Suppressor macrophage treated with lipopolysaccharide for 4 hours (primary cell): ENCODE measurements around the gene MARCHF6.
"Not testable (repeated sequence)": the region's sequence is repeated elsewhere in the genome, so short reads cannot be mapped to it uniquely, and the experiment has no call there.

Source experiments
- DNase-seq: peaks from one replicate; pipeline ENCODE4 v3.0.0-alpha.2; 2020

Gene MARCHF6

GRCh38 chr5:10377081-10377480 is 23.6 kb downstream of the MARCHF6 start:
- DNase-seq, result no peak

GRCh38 chr5:10381803-10382202 is 28.3 kb downstream of the MARCHF6 start:
- no peak for DNase-seq

- DNase-seq, result no peak
These were observed 31.0 kb downstream of the MARCHF6 start for GRCh38 chr5:10384483-10384882.

- no peak for DNase-seq
These were observed 34.2 kb downstream of the MARCHF6 start for GRCh38 chr5:10387690-10388089.

- DNase-seq, result no peak
These were observed 37.6 kb downstream of the MARCHF6 start for GRCh38 chr5:10391130-10391529.

- not testable (repeated sequence) for DNase-seq
These were observed 39.3 kb downstream of the MARCHF6 start for GRCh38 chr5:10392567-10393328.

- no peak for DNase-seq
These were observed 40.0 kb downstream of the MARCHF6 start for GRCh38 chr5:10393491-10393890.

- no peak for DNase-seq
These were observed 43.1 kb downstream of the MARCHF6 start for GRCh38 chr5:10396552-10396951.

- DNase-seq, result no peak
These were observed 46.3 kb downstream of the MARCHF6 start for GRCh38 chr5:10399839-10400238.

- DNase-seq, result no peak
These were observed 46.9 kb downstream of the MARCHF6 start for GRCh38 chr5:10400411-10400810.

GRCh38 chr5:10400831-10401230 is 47.3 kb downstream of the MARCHF6 start:
- DNase-seq, result peak; percentile 36

GRCh38 chr5:10401498-10401897 is 48.0 kb downstream of the MARCHF6 start:
- DNase-seq, result no peak
